Endothelial cell of umbilical vein (primary cell): ENCODE measurements around the gene LRFN2.

Source experiments
- CTCF ChIP-seq, 2 donors: IDR thresholded peaks; 1 replicate in 1 of 2; 2 replicates in 1 of 2; pipeline ENCODE4 v1.5.1; 2011; ENCODE audit warnings: low read length in 2 of 2, mild to moderate bottlenecking in 2 of 2, moderate library complexity in 2 of 2, control low read depth in 1 of 2, inconsistent platforms in 1 of 2, low read depth in 1 of 2; ENCODE audit not compliant: insufficient read depth in 1 of 2; ENCODE audit errors: extremely low read depth in 1 of 2
- EZH2 ChIP-seq: IDR thresholded peaks from 2 replicates; pipeline ENCODE4 v1.6.1; 2012; ENCODE audit warnings: borderline replicate concordance, low read depth, mild to moderate bottlenecking, moderate library complexity, low read length, inconsistent platforms; ENCODE audit not compliant: severe bottlenecking
- GATA2 ChIP-seq: IDR thresholded peaks from 2 replicates; pipeline ENCODE4 v1.7.0; 2011; ENCODE audit warnings: low read depth, mild to moderate bottlenecking, moderate library complexity, mixed read lengths, low read length; ENCODE audit not compliant: insufficient read length, insufficient read depth
- JUN ChIP-seq: IDR thresholded peaks from 2 replicates; pipeline ENCODE4 v1.6.1; 2011; ENCODE audit warnings: borderline replicate concordance, low read depth; ENCODE audit not compliant: insufficient read length, insufficient read depth
- MAX ChIP-seq: IDR thresholded peaks from 2 replicates; pipeline ENCODE4 v1.6.1; 2011; ENCODE audit not compliant: insufficient read depth, insufficient read length
- POLR2A ChIP-seq: IDR thresholded peaks from 2 replicates; pipeline ENCODE4 v1.6.1; 2012; ENCODE audit warnings: low read depth, mild to moderate bottlenecking, control low read depth, low read length
- POLR2AphosphoS5 ChIP-seq: IDR thresholded peaks from 2 replicates; pipeline ENCODE4 v1.6.1; 2012; ENCODE audit warnings: low read depth, mild to moderate bottlenecking, control low read depth, low read length, moderate library complexity; ENCODE audit not compliant: insufficient read depth

- TF ChIP-seq CTCF (IDR thresholded peaks at IDR 0.05; ENCODE audit: extremely low read depth in 1 of 2, insufficient read depth in 1 of 2, low read depth in 1 of 2, low read length in 2 of 2), result no peak
- TF ChIP-seq POLR2A, result no peak
- no peak for TF ChIP-seq JUN
- TF ChIP-seq POLR2AphosphoS5, result no peak
- TF ChIP-seq EZH2, result no peak
- TF ChIP-seq MAX, result no peak
- TF ChIP-seq GATA2, result no peak
Observed at GRCh38 chr6:40432982-40433381, 154.2 kb downstream of the LRFN2 start.
